ENCODE data around the gene ARHGEF4.

The ARHGEF4 gene

DNA sequence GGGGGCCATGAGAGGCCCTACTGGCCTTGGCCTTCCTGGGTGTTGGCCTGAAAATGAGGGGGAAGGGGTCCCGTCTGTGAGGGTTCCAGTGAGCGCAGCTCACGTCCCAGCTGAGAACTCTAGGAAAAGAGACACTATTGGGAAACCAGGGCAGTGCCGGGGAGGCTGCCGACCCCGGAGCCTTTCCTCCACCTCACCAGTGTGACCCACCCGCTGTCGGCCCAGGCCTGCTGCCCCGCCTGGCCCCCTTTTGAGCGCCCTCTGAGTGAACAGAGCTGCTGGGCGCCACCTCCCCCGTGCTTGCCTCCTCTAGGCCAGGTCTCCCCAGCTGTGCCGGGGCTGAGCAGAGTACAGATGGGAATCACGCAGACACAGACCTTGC, 17.5 kb upstream of the ARHGEF4 start:
- no peak for DNase-seq

DNA sequence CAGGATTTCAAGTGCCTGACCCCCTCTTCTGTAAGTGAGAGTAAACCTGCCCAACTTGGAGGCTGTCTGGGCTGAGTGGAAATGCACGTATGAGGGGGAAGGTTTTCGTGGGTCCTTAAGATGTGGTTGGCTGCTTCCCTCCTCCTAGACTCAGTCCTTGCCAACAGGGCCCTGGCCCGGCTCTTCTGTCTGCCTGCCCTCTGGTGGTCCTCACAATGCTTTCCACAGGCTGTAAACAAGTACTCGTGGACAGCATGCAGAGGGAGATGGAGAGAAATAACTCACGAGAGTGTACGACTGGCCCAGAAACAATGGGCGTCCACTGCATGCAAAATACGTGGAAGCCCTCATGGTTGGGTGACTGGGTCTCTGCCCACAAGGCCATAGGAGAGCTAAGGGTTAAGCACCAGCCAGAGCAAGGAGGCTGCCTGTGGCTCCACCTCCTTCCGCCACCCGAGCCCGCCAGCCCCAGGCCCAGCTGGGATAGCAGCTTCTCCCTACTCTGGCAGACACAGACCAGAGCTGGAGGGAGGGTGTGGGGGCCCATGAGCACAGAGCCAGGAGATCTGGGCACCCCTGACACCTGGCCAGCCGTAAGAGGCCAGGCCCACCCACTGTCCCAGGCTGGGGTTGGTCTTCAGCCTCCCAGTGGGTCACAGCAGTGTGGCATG, 17.0 kb upstream of the ARHGEF4 start:
- no peak for DNase-seq

DNA sequence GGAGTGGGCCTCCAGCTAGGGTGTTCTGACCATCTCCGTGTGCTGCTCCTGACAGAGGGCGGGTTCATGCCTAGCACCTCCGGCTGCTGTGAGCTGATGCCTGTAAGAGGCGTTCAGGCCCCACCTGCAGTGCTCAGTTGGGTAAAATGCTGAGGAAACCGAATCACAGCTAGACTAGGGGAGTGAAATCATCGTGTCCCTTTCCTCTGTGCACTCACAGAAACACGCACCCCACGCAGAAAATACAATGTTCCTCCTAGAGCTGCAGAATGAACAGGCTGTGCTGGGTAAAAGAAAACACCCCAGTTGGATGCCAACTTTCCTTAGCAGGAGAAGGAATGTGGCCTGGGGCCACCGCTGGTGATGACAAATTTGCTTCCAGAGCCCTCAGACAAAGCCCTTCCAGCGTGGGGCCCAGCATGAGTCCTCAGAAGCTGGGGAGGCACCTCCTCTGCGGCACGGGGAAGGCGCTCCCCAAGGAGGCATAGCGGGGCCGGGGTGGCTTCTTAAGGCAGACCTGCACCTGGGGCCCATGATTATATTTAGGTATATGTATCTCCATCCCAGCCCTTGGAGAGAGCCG, 16.3 kb upstream of the ARHGEF4 start:
- DNase-seq = no peak

DNA sequence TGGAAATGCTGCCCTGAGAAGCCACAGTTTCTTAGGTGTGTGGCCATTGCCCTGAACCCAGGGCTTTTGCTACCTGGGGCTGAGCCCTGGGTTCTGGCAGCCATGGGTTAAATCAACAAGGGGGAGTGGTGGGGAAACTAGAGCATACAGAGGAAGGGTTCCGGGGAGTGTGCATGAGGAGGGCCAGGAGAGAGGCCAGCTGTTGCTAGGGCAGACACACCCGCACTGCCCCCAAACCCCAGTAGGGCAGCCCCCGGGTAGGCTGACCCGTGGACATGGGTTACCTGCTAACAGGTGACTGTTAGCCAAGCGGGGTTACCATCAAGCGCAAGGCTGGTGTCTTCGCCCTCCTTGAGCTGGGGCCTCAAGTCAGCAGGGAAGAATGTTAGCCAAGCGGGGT, 14.8 kb upstream of the ARHGEF4 start:
- no peak for DNase-seq

DNA sequence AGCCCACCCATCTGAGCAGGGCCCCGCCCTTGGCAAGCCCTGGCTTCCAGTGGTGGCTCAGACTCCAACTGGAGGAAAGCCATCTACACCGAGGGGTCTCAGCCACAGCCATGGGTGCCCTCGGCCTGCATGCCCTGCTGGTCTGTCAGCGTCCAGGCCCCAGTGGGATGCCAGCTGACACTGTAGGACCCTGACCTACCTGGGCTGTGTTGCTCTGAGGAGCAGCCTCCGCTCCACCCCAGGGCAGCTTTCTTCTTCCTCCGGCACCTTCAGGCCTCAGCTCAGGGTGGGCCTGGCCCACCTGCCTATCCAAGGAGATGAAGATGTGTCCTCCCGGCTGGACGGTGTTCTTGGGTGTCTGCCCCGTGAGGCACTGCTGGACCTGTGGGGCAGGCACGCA, 13.9 kb upstream of the ARHGEF4 start:
- DNase-seq = no peak

DNA sequence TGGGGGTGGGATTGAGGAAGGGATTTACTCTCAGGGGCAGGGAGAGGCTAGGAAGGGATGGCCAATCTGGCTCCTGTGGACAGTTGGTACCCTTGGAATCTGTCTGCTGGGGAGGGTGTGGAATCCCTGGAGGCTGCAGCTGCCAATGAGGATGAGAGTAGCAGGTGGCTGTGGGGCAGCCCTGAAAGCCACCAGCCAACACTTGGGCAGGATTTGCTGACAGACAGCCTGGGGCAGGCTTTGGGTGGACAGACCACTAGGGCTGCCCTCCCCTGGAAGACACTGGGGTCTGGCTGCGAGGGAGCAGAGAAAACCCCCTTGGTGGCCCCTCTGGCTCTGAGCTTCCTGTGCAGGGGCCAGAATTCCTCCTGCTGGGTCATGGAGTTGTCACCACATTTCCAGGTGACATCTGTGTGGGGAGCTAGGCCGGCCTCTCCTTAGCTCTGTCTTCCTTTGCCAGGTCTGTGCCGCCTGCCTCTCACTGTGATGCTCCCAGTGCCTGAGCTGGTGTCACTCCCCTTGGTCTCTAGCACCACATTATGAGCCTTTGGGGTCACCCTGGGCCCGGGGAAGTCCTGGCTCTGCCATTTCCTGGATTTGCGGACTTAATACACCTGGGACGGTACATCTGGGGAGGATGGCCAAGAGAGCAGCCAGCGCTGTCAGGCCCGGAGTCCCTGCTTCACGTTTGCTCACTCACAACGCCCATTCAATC, 13.4 kb upstream of the ARHGEF4 start:
- no peak for DNase-seq

DNA sequence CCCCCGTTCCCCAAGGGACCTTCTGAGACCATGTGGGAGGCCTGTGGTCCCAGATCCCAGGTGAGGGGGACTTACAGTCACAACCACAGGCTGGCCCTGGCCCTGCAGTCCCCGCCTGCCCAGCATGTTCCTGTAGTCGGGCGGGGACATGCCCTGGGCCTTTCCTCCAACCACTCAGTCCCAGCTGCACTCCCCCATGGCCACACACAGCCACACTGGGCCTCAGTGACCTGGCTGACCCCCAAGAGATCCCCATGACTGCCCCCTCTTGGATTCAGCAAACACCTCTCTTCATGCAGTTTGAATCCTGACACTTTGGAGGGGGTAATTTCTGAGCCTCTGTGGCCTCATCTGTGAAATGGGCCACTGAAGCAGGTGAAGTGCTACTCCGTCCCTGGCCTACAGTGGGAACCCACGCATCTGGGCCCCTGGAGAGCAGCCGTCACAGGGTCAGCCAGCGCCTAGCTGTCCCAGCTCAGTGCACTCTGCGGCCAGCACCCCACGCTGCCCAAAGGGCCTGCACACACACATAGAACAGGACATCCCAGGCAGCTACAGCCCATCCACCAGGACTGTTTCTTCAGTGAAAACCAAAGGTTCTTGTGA, 12.7 kb upstream of the ARHGEF4 start:
- no peak for DNase-seq

DNA sequence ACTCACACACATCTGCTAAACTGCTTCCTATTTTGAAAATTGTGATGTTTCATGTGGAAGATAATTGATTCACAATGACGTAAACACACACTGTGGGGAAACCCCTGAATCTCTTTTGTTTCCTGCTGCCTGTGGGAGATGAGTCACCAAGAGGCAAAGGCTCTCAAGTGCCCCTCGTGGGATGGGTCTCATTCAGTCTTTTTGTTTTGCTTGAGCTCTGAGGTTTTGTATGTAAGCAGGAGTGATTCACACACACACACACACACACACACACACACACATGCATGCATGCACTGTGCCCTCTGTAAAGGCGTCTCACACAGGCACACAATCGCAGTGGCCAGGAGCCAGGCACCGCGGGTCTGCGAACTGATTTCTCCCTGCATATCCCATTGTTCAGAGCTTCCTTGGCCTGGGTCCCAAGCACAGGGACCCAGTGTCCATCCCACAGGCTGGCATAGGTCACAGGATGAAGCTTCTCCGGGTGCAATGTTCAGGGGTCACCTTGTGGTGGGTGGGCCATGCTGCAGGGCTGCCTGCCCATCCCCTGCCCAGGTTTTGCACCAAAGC, 12.1 kb upstream of the ARHGEF4 start:
- peak; percentile 79 to 88 for DNase-seq

DNA sequence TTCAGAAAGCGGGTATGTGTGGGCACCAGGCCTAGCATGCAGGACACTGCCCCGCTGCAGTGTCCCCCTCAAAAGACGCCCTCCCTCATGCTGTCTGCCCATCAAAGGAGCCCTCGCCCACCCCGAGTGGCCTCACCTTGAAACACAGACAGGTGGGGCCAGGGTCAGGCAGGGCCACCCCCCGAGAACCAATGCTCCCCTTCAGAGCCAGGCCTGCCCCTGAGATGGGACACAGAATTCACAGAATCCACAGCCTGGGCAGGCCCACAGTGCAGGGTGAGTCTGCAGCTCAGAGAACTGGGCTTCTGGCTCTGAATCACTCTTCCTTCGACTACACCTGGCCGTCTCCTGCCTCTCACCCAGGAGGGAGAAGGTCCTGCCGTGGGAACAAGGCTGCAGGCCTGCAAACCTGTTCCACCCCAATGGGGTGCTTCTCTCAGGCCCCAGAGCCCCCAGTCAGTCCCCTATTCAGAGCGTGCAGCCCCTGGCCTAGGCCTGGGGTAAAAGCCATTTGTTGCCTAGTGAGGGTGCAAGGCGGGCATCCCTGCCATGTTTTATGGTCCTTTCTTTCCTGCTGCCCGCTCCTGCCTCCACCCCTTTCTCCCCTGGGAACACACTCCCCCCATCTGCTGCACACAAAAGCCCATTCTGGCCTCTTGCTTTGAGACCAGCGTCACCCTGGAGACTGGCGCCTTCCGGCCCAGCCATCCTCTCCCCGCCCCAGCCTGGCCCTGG, 11.3 kb upstream of the ARHGEF4 start:
- DNase-seq = no peak

DNA sequence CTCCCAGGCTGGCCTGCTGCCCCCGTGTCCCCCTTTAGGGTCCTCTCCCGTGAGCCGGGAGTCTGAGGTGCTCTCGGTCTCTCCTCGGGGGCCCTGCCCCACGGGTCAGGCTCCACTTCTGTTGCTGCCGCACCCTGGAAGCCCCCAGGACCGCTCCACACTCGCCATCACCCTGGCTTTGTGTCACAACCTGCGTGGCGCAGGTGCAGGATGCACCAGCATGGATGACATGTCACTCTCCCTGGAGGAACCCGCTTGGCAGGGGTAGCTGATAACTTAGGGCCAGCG, 10.8 kb upstream of the ARHGEF4 start:
- no peak for DNase-seq

DNA sequence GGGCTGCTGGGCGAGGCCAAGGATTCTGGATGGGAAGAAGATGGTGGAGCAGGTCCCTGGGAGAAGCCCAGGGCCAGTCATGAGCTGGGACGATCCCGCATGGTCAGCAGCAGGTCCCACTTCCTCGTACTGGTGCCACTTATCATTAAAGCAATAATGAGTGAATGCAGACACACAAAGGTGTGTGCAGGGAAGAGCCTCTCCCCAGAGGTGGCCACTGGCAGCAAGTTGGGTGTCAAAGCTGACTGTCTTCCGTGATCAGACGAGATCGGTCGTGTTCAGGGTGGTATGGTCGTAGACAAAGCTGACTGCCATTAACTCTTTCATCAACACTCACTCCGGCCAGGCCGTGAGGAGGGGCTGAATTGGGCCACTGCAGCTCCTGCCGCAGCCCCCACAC, 10.3 kb upstream of the ARHGEF4 start:
- no peak for DNase-seq

DNA sequence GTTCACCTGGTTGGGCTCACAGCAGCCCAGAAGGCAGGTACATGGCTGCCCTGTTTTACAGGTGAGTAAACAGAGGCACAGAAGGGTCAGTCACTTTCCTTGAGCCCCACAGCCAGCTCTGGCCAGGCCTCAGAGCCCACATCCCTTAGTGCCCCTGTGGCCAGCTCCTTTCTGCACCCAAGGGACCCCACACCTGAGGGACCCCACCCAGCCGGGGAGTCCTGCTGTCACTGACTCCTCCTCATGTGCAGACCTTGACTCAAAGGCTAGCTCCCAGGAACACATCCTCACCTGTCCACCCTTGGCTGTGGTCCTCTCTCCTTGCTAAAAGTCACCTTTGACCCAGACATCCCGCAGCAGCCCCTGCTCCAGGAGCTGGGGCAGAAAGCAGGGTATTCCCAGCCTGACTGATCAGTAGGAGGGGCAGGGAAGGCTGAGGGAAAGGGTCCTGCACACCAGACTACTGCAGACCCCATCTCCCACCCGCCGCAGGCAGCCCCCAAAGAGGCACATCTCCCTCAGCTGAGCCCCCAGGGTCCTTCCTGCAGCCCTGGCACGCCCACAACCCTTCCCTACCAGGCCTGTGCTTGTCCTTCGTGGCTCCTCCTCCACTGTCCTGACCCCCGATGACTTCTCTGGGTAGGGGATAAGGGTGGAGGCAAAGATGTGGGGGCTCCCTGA, 9.8 kb upstream of the ARHGEF4 start:
- no peak for DNase-seq

DNA sequence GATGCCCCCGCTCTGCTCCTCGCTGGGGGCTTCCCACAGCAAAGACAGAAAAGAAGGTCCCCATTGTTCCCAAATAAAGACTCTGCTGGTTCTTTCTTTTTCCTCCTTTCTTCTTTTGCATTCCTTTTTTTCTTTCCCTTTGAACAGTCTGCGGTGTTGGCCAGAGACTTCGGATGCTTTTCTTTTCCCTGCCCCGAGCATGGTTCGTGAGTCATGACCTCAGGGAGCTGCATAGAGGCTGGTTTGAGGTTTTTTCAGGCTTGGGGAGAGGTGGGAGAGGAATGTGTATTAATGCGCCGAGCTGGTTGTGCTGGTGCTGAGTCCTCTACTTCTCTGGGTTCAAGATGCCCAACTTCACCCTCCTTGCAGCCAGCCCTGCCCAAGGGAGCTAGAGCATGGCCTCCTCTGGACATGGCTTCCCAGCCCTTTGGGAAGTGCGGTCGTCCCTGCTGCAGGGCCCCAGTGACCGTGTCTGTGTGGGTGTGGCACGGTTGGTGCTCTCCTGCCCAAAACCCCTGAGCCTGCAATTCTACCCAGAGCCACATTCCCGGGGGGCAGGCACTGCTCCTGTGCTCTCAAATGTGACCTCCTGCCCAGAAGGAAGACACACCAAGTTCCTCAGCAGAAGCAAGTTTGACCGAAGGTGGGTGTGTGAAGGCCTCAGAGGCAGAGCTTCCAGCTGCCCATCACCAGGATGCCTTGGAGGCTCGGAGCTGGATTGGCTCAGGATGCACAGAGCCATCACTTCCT, 9.0 kb upstream of the ARHGEF4 start:
- DNase-seq = no peak

DNA sequence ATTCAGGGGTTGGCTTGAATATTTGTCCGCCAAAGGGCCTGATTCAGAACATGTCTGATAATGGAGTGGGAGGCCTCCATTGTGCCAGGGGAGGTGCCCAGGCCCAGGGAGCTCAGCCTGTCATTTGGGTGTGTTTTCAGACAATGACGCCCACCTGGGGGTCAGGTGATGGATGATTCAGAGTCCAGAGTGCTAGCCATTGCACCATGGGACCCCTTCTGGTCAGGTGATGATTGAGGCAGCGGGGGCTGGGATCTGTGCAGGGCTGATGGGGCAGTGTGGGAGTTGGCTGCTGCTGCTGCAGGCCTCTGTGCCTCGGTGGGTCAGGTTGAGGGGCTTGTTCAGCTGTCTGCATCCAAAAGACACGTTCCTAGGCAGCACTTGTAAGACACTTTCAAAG, 8.3 kb upstream of the ARHGEF4 start:
- DNase-seq = no peak

DNA sequence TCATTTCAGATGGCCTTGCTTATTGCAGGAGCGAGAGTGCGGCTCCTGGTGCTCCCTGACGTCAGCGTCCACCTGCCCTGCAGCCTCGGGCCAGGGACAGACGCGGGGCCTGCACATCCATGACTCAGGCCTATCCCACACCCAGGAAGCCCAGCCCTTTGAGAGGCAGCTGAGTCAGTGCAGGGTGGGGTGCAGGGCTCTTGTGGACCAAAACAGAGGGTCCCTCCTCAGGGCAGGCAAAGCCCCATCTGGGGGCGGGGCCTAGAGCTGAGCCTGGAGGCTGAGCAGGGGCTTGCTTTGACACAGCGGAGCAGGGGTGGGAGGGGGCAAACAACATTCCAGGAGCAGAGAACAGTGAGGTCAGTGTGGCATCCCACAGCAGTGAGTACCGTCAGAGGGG, 7.7 kb upstream of the ARHGEF4 start:
- no peak for DNase-seq

DNA sequence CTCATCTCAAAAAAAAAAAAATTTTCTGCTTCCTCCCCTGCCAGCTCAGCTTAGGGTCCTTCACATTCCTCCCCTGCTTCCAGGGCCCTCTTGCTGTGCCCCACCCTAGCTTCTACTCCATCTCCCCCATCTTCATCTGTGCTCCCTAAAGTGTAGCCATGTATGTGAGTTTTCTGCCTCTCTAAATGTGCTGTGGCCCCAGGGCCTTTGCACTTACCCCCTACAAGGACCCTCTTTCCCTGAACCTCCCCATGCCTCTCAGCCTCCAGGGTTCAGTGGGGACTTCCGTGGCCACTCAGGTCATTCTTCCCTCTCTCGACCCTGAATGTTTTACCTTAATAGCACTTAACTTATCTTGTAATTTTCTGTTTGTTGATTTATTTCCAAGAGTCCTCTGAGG, 6.2 kb upstream of the ARHGEF4 start:
- DNase-seq = no peak

DNA sequence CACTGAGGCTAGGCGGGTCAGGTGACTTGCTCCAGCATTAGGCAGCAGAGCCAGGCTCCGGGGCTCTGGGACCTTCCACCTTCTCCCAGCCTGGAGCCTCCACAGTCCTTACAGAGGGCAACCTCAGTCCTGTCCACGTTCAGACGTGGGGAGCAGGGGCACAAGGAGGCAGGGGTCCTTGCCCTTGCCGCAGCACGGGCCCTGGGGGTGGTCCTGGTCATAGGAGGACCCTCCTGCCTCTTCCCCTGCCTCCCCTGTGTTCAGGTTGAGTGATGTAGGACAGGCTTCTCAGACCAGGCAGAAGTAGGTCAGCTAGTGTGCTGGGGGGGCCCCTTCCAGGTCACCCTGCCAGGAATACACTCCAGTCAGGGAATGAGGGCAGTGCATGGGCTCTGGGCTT, 5.4 kb upstream of the ARHGEF4 start:
- no peak for DNase-seq

DNA sequence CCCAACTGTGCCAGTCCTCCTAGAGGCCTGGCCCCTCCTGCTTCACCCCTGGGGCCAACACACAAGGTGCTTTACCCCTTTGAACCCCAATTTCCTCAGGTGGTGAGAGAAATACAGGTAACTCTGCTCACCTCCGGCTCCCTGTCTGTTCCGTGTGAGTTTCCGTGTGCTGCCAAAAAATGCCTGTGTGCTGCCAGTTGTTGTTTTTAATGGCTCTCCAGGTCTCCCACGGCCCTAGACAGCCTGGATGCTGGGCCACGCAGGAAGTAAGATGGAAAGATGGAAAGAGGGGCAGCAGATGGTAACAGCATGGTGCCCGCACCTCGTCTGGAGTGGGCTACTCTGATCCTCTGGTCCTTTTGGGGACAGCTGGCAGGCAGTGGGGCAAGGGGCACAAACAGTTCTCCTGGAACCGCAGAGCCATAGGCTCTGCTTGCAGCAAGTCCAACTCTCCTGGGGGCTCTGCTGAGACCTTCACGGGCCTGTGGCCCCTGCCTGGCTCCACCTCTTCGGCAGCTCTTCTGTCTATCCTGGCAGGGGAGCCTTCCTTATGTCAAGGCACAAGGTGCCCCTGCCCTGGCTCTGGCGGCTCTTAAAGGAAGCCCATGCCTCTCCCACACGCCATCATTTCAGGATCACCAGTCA, 4.3 kb upstream of the ARHGEF4 start:
- DNase-seq = no peak

DNA sequence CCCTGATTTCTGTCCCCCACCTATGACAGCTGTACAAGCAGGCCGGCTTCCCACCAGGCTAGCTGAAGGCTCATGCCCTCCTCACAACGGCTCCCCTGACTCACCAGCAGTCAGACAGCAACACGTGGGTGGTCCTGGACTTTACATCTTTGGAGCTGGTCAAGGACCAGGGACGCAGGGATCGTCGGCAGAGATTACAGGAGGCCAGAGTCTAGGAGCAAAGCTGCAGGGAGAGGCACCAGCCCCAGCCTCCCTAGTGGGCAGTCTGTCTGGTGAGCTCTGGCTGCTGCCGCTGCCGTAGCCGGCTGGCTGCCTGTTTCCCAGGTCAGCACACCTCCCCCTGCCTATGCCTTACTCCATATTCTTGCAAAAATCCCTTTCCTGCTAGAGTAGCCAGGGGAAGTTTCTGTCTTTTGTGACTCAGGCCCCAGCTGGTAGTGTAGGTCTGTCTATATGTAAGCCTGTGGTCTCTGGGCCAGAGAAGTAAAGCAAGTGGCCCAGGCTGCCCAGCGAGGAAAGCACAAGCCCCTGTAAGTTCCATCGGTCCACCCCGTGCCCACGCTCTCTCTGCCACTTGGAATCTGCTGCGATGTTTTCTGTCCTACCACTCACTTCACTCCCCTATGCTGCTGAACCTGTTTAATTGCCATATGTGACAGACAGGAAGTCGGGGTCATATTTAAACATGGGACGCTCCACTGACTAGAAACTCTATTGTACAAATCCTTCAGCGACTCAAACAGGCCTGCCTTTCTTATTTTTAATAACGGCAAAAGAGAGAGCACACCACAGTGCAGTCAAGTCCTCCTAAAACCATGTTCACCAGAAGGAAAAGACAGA, 2.4 kb upstream of the ARHGEF4 start:
- DNase-seq = no peak

All from CD4-positive, alpha-beta T cell treated with Interleukin-4 for 1 hour (primary cell).